Activated CD8-positive, alpha-beta memory T cell treated with anti-CD3 and anti-CD28 coated beads for 36 hours (primary cell): ENCODE data around the gene DGKE. TPM values are rescaled to one million over a fixed set of nuclear protein-coding genes. Genes with fewer than 3 reads are reported as not detected.

Experiments
- CTCF ChIA-PET: fragments of 350-600 bp; sonication (Branson Sonifier 250); formaldehyde crosslinking; loops from one replicate; lab custom pipeline; 2021; ENCODE audit warnings: antibody characterized with exemption; lab: Charles Lee
- POLR2A ChIA-PET: fragments of 350-600 bp; sonication (Branson Sonifier 250); formaldehyde crosslinking; loops from one replicate; lab custom pipeline; 2021; ENCODE audit warnings: antibody characterized with exemption; lab: Charles Lee
- total RNA-seq, 2 experiments: library from RNA; stranded (reverse); gene quantifications; one replicate each; pipeline ENCODE4 v1.2.3, GENCODE V29; 2021

The DGKE gene
- total RNA-seq, 2 experiments from 2014 or later, result 30.7 to 33.9 TPM

- ChIA-PET CTCF (no interaction called here), POLR2A (no interaction called here)
These were observed 63.9 kb downstream of the DGKE start for GRCh38 chr17:56897646-56898424.

GRCh38 chr17:56898874-56899273 lies 64.9 kb downstream of the DGKE start:
- CTCF ChIA-PET, result interaction anchor here (0.9 kb wide), 1 partner anchor 8 kb away, joined by 3 read pairs; no protein-coding TSS in a partner anchor
- POLR2A ChIA-PET, result interaction anchor here (1.3 kb wide), 1 partner anchor 15 kb away, joined by 6 read pairs; the partner anchor contains the start of gene TRIM25

GRCh38 chr17:56899403-56899802 lies 65.5 kb downstream of the DGKE start:
- POLR2A ChIA-PET, result interaction anchor here (1.3 kb wide), 1 partner anchor 15 kb away, joined by 6 read pairs; the partner anchor contains the start of gene TRIM25
- CTCF ChIA-PET, result interaction anchor here (0.9 to 1.1 kb wide), 2 partner anchors 9 to 74 kb away, joined by 3 read pairs; no protein-coding TSS in a partner anchor

GRCh38 chr17:56902348-56902747 lies 68.4 kb downstream of the DGKE start:
- CTCF ChIA-PET, result no interaction called here
- POLR2A ChIA-PET, result no interaction called here

- ChIA-PET CTCF (no interaction called here), POLR2A (no interaction called here)
These were observed 69.6 kb downstream of the DGKE start for GRCh38 chr17:56903560-56903959.

- ChIA-PET POLR2A (no interaction called here), CTCF (no interaction called here)
These were observed 74.1 kb downstream of the DGKE start for GRCh38 chr17:56908001-56908542.

GRCh38 chr17:56909742-56910508 lies 76.0 kb downstream of the DGKE start:
- CTCF ChIA-PET, result interaction anchor here (0.9 kb wide), 1 partner anchor 30 kb away, joined by 3 read pairs; no protein-coding TSS in a partner anchor
- POLR2A ChIA-PET, result no interaction called here

- CTCF ChIA-PET, result interaction anchor here (0.9 kb wide), 1 partner anchor 29 kb away, joined by 3 read pairs; no protein-coding TSS in a partner anchor
- POLR2A ChIA-PET, result interaction anchor here (0.6 kb wide), 1 partner anchor 42 kb away, joined by 10 read pairs; no protein-coding TSS in a partner anchor
These were observed 76.7 kb downstream of the DGKE start for GRCh38 chr17:56910509-56911235.

GRCh38 chr17:56912105-56912999 lies 78.4 kb downstream of the DGKE start:
- POLR2A ChIA-PET, result interaction anchor here (0.6 to 2.8 kb wide), 4 partner anchors 17 to 78 kb away, joined by 3 to 26 read pairs (median 4); partner anchors contain the start of genes C17orf67 and DGKE
- CTCF ChIA-PET, result interaction anchor here (0.7 kb wide), 1 partner anchor 92 kb away, joined by 4 read pairs; no protein-coding TSS in a partner anchor

GRCh38 chr17:56913000-56913311 lies 79.0 kb downstream of the DGKE start:
- CTCF ChIA-PET, result no interaction called here
- POLR2A ChIA-PET, result interaction anchor here (0.6 to 2.8 kb wide), 2 partner anchors 19 to 78 kb away, joined by 3 to 26 read pairs; partner anchors contain the start of genes C17orf67 and DGKE

- CTCF ChIA-PET, result interaction anchor here (1.2 kb wide), 1 partner anchor 29 kb away, joined by 3 read pairs; no protein-coding TSS in a partner anchor
- POLR2A ChIA-PET, result interaction anchor here (0.5 to 2.8 kb wide), 7 partner anchors 10 to 548 kb away, joined by 3 to 26 read pairs (median 4); partner anchors contain the start of genes C17orf67 and DGKE
These were observed 79.5 kb downstream of the DGKE start for GRCh38 chr17:56913353-56913866.

- POLR2A ChIA-PET, result interaction anchor here (0.5 to 2.8 kb wide), 8 partner anchors 10 to 548 kb away, joined by 3 to 26 read pairs (median 4); partner anchors contain the start of genes C17orf67, COIL and DGKE
- CTCF ChIA-PET, result interaction anchor here (1.2 kb wide), 1 partner anchor 29 kb away, joined by 3 read pairs; no protein-coding TSS in a partner anchor
These were observed 80.1 kb downstream of the DGKE start, which contains the start of gene TRIM25 for GRCh38 chr17:56913867-56914580. TRIM25 (minus strand) TSS chr17:56914049; CDS start chr17:56913988, 61 bp downstream.

- ChIA-PET POLR2A (interaction anchor here (1.1 to 2.8 kb wide), 4 partner anchors 15 to 80 kb away, joined by 3 to 26 read pairs (median 4); partner anchors contain the start of genes C17orf67, COIL and DGKE), CTCF (interaction anchor here (1.2 kb wide), 1 partner anchor 28 kb away, joined by 3 read pairs; no protein-coding TSS in a partner anchor)
These were observed 80.8 kb downstream of the DGKE start for GRCh38 chr17:56914581-56915273.

GRCh38 chr17:56917559-56918296 lies 83.8 kb downstream of the DGKE start:
- CTCF ChIA-PET, result no interaction called here
- POLR2A ChIA-PET, result no interaction called here

- CTCF ChIA-PET, result interaction anchor here (0.9 kb wide), 1 partner anchor 21 kb away, joined by 3 read pairs; no protein-coding TSS in a partner anchor
- POLR2A ChIA-PET, result interaction anchor here (0.6 kb wide), 1 partner anchor 34 kb away, joined by 3 read pairs; no protein-coding TSS in a partner anchor
These were observed 85.0 kb downstream of the DGKE start for GRCh38 chr17:56918916-56919315.
